Panc1 (cell line): ENCODE measurements around the gene AQP1.

Source experiments
- CTCF ChIP-seq: fragments of 450-650 bp; IDR thresholded peaks from 2 replicates; pipeline ENCODE4 v1.5.1; 2017; ENCODE audit warnings: mild to moderate bottlenecking
- POLR2AphosphoS5 ChIP-seq: IDR thresholded peaks from 2 replicates; pipeline ENCODE4 v1.6.1; 2012; ENCODE audit warnings: mild to moderate bottlenecking, low read depth, low read length, moderate library complexity
- REST ChIP-seq, 2 experiments: IDR thresholded peaks; 2 replicates each; pipeline ENCODE4 v1.6.1; 2011 to 2012; ENCODE audit warnings: low read depth in 2 of 2, control low read depth in 1 of 2, low read length in 1 of 2, mild to moderate bottlenecking in 1 of 2, moderate library complexity in 1 of 2; ENCODE audit not compliant: insufficient read depth in 1 of 2
- SIN3A ChIP-seq: IDR thresholded peaks from 2 replicates; pipeline ENCODE4 v1.6.1; 2012; ENCODE audit warnings: low read depth, mild to moderate bottlenecking, low read length, moderate library complexity, borderline replicate concordance; ENCODE audit not compliant: insufficient read depth
- TCF7L2 ChIP-seq: IDR thresholded peaks from 2 replicates; pipeline ENCODE4 v1.6.1; 2011; ENCODE audit warnings: mild to moderate bottlenecking, low read depth, low read length, inconsistent platforms

- TF ChIP-seq SIN3A (no peak), CTCF (no peak), POLR2AphosphoS5 (no peak), REST (IDR thresholded peaks at IDR 0.05; ENCODE audit: insufficient read depth in 1 of 2, low read depth in 2 of 2, low read length in 1 of 2) (no peak), TCF7L2 (no peak)
These were observed 38.4 kb upstream of the AQP1 start for GRCh38 chr7:30873207-30873606.
